ENCODE results near the gene SEMA6B. TPM values are rescaled to one million over a fixed set of nuclear protein-coding genes. Genes with fewer than 3 reads are reported as not detected.

SEMA6B gene
- total and polyA plus RNA-seq, 2 donors (not counting 1 experiment from before 2014, with no cell fraction given), result 0.42 TPM; not detected in 1

DNA sequence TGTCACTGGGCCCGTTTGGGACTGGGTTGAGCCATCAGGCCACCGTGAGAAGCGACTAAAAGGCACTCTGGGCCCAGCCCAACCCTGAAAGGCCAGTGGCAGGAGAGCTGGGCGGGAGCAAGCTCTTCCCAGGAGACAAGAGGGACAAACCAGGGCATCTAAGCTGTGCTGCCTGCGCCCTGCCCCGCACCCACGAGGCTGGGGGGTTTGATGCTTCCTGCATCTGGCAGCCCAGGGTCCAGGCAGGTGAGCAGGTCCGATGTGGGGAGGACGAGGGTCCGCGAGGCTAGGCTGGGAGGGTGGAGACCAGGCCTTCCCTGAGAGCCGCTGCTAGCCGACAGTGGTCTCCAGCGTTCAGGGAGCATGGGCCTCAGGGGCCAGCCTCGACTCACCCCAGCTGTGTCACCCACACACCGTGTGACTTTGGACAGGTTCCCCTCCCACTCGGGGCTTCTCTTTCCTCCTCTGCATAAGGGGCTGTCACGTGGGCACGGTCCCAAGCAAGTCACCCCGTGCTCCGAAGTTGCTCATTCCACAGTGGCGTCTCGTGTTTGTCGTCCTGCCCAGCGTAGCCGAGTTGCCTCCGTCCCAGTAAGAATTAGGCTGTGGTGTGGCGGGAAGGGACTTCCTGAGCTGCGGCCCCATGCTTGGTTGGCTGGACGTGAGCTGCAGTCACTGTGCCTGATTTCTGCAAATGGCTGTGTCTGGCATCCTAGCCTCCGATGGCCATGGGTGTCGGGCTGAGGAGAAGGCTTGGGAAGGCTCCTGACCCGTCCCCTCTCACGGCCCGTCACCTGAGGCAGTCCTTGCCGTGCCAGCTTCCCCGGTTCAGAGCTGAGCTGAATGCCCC lies 57.0 kb downstream of the SEMA6B start:
- no peak for TF ChIP-seq EZH2 (IDR thresholded peaks at IDR 0.05; ENCODE audit: borderline replicate concordance, insufficient read depth, low read depth, low read length, poor library complexity, severe bottlenecking)
- TF ChIP-seq, protein P1, sequence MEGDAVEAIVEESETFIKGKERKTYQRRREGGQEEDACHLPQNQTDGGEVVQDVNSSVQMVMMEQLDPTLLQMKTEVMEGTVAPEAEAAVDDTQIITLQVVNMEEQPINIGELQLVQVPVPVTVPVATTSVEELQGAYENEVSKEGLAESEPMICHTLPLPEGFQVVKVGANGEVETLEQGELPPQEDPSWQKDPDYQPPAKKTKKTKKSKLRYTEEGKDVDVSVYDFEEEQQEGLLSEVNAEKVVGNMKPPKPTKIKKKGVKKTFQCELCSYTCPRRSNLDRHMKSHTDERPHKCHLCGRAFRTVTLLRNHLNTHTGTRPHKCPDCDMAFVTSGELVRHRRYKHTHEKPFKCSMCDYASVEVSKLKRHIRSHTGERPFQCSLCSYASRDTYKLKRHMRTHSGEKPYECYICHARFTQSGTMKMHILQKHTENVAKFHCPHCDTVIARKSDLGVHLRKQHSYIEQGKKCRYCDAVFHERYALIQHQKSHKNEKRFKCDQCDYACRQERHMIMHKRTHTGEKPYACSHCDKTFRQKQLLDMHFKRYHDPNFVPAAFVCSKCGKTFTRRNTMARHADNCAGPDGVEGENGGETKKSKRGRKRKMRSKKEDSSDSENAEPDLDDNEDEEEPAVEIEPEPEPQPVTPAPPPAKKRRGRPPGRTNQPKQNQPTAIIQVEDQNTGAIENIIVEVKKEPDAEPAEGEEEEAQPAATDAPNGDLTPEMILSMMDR (IDR thresholded peaks at IDR 0.05), result no peak
- H3K4me3 ChIP-seq (ENCODE audit: control extremely low read depth in 1 of 5, extremely low read depth in 1 of 5, insufficient read depth in 1 of 5, low read depth in 2 of 5, low read length in 4 of 5), result no peak overlapping the region
- no peaks in the 10 kb centered on the region for H3K9me3 Mint-ChIP-seq (ENCODE audit: insufficient read depth)
- H2AFZ ChIP-seq (ENCODE audit: insufficient read depth, low read depth, low read length, poor library complexity, severe bottlenecking), result no peak overlapping the region
- no peak overlapping the region for H3K4me2 ChIP-seq (replicated peaks; ENCODE audit: low read depth, low read length, poor library complexity, severe bottlenecking)
- no peak overlapping the region for H3K27ac Mint-ChIP-seq
- no peaks in the 10 kb centered on the region for H3K4me1 ChIP-seq (ENCODE audit: control insufficient read depth in 2 of 2, insufficient read depth in 2 of 2, low read length in 2 of 2)
- H3K9ac ChIP-seq (ENCODE audit: low read length), result no peak overlapping the region
- no peak for ATAC-seq (ENCODE audit: low read depth)
- DNase-seq, result no peak
- CTCF ChIA-PET, result no interaction called here
- H3K4me3 Mint-ChIP-seq, result no peak overlapping the region
- no peaks in the 10 kb centered on the region for H3K27me3 Mint-ChIP-seq
- peaks cover 0 to 22% of the 10 kb centered on the region in 2 experiments for H3K36me3 ChIP-seq (replicated peaks in 1 of 2; ENCODE audit: control extremely low read depth in 1 of 2, control insufficient read depth in 1 of 2, extremely low read depth in 1 of 2, insufficient read depth in 2 of 2, low read length in 1 of 2)
- no peaks in the 10 kb centered on the region for H3K79me2 ChIP-seq (ENCODE audit: control insufficient read depth, insufficient read depth, low read length)
- POLR2A ChIA-PET, result no interaction called here
- no peaks in the 10 kb centered on the region for H3K4me1 Mint-ChIP-seq
- WGBS (ENCODE audit: insufficient coverage), result 93% methylated on average over 35 of the region's 37 CpGs
- H4K20me1 ChIP-seq (ENCODE audit: control insufficient read depth, insufficient read depth, low read length, poor library complexity, severe bottlenecking), result no peaks in the 10 kb centered on the region
- intact Hi-C loops (cut with micrococcal nuclease), result no loop called here
- H3K9me3 ChIP-seq (ENCODE audit: control extremely low read depth in 1 of 3, control insufficient read depth in 2 of 3, insufficient read depth in 1 of 3, low read length in 2 of 3), result peaks cover 0 to 4% (median 0%) of the 10 kb centered on the region in 3 donors
- H3K27ac ChIP-seq (ENCODE audit: low read length in 2 of 2), result no peak overlapping the region
- H3K27me3 ChIP-seq (replicated peaks in 1 of 4; ENCODE audit: control extremely low read depth in 1 of 4, control insufficient read depth in 3 of 4, insufficient read depth in 4 of 4, low read length in 3 of 4), result no peaks in the 10 kb centered on the region

DNA sequence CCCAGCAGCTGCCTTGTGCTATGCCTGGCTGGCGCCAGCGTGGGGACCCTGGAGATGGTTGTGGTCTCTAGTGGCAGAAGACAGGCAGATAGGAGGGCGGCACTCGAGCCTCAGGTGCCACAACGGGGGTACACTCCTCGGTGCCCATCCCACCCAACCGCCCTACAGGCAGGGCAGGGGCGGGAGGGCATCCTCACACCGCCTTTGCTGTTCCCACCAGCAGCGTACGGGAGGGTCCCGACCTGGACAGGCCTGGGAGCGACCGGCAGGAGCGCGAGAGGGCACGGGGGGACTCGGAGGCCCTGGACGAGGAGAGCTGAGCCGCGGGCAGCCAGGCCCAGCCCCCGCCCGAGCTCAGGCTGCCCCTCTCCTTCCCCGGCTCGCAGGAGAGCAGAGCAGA lies 57.8 kb downstream of the SEMA6B start:
- no peak overlapping the region for H3K4me3 ChIP-seq (ENCODE audit: control extremely low read depth in 1 of 5, extremely low read depth in 1 of 5, insufficient read depth in 1 of 5, low read depth in 2 of 5, low read length in 4 of 5)
- Mint-ChIP-seq H3K4me3 (no peak overlapping the region), H3K27ac (no peak overlapping the region), H3K9me3 (ENCODE audit: insufficient read depth) (no peaks in the 10 kb centered on the region), H3K27me3 (no peaks in the 10 kb centered on the region), H3K4me1 (no peaks in the 10 kb centered on the region)
- no peaks in the 10 kb centered on the region for H3K27me3 ChIP-seq (replicated peaks in 1 of 4; ENCODE audit: control extremely low read depth in 1 of 4, control insufficient read depth in 3 of 4, insufficient read depth in 4 of 4, low read length in 3 of 4)
- DNase-seq (no peak), ATAC-seq (ENCODE audit: low read depth) (no peak)
- TF ChIP-seq, protein P1 (IDR thresholded peaks at IDR 0.05), result no peak
- TF ChIP-seq EZH2 (IDR thresholded peaks at IDR 0.05; ENCODE audit: borderline replicate concordance, insufficient read depth, low read depth, low read length, poor library complexity, severe bottlenecking), result no peak
- H3K27ac ChIP-seq (ENCODE audit: low read length in 2 of 2), result no peak overlapping the region
- H3K9ac ChIP-seq (ENCODE audit: low read length), result no peak overlapping the region
- ChIA-PET POLR2A (no interaction called here), CTCF (no interaction called here)
- H3K9me3 ChIP-seq (ENCODE audit: control extremely low read depth in 1 of 3, control insufficient read depth in 2 of 3, insufficient read depth in 1 of 3, low read length in 2 of 3), result peaks cover 0 to 4% (median 0%) of the 10 kb centered on the region in 3 donors
- H3K4me2 ChIP-seq (replicated peaks; ENCODE audit: low read depth, low read length, poor library complexity, severe bottlenecking), result no peak overlapping the region
- intact Hi-C loops (cut with micrococcal nuclease), result no loop called here
- H4K20me1 ChIP-seq (ENCODE audit: control insufficient read depth, insufficient read depth, low read length, poor library complexity, severe bottlenecking), result no peaks in the 10 kb centered on the region
- H3K36me3 ChIP-seq (replicated peaks in 1 of 2; ENCODE audit: control extremely low read depth in 1 of 2, control insufficient read depth in 1 of 2, extremely low read depth in 1 of 2, insufficient read depth in 2 of 2, low read length in 1 of 2), result peaks cover 0 to 24% of the 10 kb centered on the region in 2 experiments
- 99% methylated on average over 22 of the region's 25 CpGs for WGBS (ENCODE audit: insufficient coverage)
- no peaks in the 10 kb centered on the region for H3K4me1 ChIP-seq (ENCODE audit: control insufficient read depth in 2 of 2, insufficient read depth in 2 of 2, low read length in 2 of 2)
- no peak overlapping the region for H2AFZ ChIP-seq (ENCODE audit: insufficient read depth, low read depth, low read length, poor library complexity, severe bottlenecking)
- no peaks in the 10 kb centered on the region for H3K79me2 ChIP-seq (ENCODE audit: control insufficient read depth, insufficient read depth, low read length)

Measured in B cell (primary cell).